Measurements from ENCODE around the gene ABI2. TPM values are rescaled to one million over a fixed set of nuclear protein-coding genes. Genes with fewer than 3 reads are reported as not detected.

The ABI2 gene
- total and polyA plus RNA-seq, 4 donors = 5.4 to 10.5 (median 7.6) TPM

- TF ChIP-seq, protein P1, sequence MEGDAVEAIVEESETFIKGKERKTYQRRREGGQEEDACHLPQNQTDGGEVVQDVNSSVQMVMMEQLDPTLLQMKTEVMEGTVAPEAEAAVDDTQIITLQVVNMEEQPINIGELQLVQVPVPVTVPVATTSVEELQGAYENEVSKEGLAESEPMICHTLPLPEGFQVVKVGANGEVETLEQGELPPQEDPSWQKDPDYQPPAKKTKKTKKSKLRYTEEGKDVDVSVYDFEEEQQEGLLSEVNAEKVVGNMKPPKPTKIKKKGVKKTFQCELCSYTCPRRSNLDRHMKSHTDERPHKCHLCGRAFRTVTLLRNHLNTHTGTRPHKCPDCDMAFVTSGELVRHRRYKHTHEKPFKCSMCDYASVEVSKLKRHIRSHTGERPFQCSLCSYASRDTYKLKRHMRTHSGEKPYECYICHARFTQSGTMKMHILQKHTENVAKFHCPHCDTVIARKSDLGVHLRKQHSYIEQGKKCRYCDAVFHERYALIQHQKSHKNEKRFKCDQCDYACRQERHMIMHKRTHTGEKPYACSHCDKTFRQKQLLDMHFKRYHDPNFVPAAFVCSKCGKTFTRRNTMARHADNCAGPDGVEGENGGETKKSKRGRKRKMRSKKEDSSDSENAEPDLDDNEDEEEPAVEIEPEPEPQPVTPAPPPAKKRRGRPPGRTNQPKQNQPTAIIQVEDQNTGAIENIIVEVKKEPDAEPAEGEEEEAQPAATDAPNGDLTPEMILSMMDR (IDR thresholded peaks at IDR 0.05; ENCODE audit: low read depth, low read length, missing input control) = no peak
- TF ChIP-seq FOXA2 (IDR thresholded peaks at IDR 0.05) = no peak
Observed at GRCh38 chr2:203446071-203446481, 117.9 kb downstream of the ABI2 start (continued).

DNA sequence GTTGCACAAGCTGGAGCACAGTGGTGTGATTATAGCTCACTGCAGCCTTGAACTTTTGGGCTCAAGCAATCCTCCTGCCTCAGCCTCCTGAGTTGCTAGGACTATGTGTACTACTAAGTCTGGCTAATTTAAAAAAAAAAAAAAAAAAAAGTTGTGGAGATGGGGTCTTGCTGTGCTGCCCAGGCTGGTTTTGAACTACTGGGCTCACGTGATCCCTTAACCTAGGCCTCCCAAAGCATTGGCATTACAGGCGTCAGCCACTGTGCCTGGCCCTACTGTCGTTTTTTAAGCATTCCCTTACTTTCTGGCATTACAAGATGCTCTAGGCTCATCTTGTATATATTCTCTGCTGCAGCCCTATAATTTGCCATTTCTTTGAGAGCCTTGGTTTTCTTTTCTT, 118.6 kb downstream of the ABI2 start:
- 95% methylated on average over 3 of the region's 3 CpGs for WGBS
- Histone ChIP-seq H3K4me3 (ENCODE audit: low read depth in 1 of 3, low read length in 3 of 3) (no peak overlapping the region), H3K9me3 (ENCODE audit: control insufficient read depth in 4 of 4, low read length in 3 of 4) (no peaks in the 10 kb centered on the region), H3K36me3 (ENCODE audit: control insufficient read depth in 4 of 4, insufficient read depth in 3 of 4, low read depth in 1 of 4, low read length in 3 of 4) (peaks cover 1 to 69% (median 60%) of the 10 kb centered on the region in 4 donors), H3K27me3 (ENCODE audit: control insufficient read depth in 4 of 4, insufficient read depth in 4 of 4, low read length in 3 of 4) (no peaks in the 10 kb centered on the region), H3K9ac (ENCODE audit: low read depth in 1 of 2, low read length in 2 of 2) (no peak overlapping the region), H3K27ac (ENCODE audit: low read depth in 1 of 2, low read length in 2 of 2) (no peak overlapping the region), H3K4me1 (ENCODE audit: control insufficient read depth in 4 of 4, insufficient read depth in 4 of 4, low read length in 3 of 4) (peaks cover 3 to 14% (median 11%) of the 10 kb centered on the region in 4 donors)
- TF ChIP-seq, protein P1 (IDR thresholded peaks at IDR 0.05; ENCODE audit: low read depth, low read length, missing input control) = no peak
- TF ChIP-seq YY1 (IDR thresholded peaks at IDR 0.05) (no peak), TAF1 (conservative IDR thresholded peaks at IDR 0.05) (no peak), FOXA1 (IDR thresholded peaks at IDR 0.05) (no peak), EGR1 (IDR thresholded peaks at IDR 0.05; ENCODE audit: low read depth in 2 of 2) (no peak), HNF4G (IDR thresholded peaks at IDR 0.05) (no peak), ATF3 (IDR thresholded peaks at IDR 0.05) (no peak), REST (IDR thresholded peaks at IDR 0.05) (no peak)
- DNase-seq (ENCODE audit: low spot score) = no peak

DNA sequence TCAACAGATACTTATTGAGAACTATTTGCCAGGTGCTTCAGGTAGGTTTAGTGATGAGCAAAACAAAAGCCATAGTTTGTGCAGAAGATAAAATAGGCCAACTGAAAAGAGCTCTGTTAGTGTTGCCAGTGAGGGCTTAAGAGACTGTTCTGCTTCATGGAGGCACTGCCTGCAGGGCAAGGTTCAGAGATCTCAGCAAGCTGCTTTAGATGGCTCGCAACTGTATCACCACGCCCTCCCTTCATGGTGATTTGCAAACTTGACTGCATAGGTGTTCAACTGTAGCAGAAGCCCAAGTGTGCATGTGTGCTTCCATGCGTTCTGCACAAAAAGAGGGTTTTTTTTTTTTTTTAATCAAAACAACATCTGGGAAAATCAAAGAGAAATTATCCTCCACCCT, 122.4 kb downstream of the ABI2 start:
- Histone ChIP-seq H3K36me3 (ENCODE audit: control insufficient read depth in 4 of 4, insufficient read depth in 3 of 4, low read depth in 1 of 4, low read length in 3 of 4) (peaks cover 4 to 83% (median 65%) of the 10 kb centered on the region in 4 donors), H3K4me3 (ENCODE audit: low read depth in 1 of 3, low read length in 3 of 3) (no peak overlapping the region), H3K9ac (ENCODE audit: low read depth in 1 of 2, low read length in 2 of 2) (no peak overlapping the region), H3K27ac (ENCODE audit: low read depth in 1 of 2, low read length in 2 of 2) (no peak overlapping the region), H3K9me3 (ENCODE audit: control insufficient read depth in 4 of 4, low read length in 3 of 4) (no peaks in the 10 kb centered on the region), H3K4me1 (ENCODE audit: control insufficient read depth in 4 of 4, insufficient read depth in 4 of 4, low read length in 3 of 4) (peaks cover 0 to 2% (median 0%) of the 10 kb centered on the region in 4 donors), H3K27me3 (ENCODE audit: control insufficient read depth in 4 of 4, insufficient read depth in 4 of 4, low read length in 3 of 4) (no peaks in the 10 kb centered on the region)
- DNase-seq (ENCODE audit: low spot score) = no peak
- WGBS = 85% methylated on average over 3 of the region's 3 CpGs
- TF ChIP-seq RXRA (IDR thresholded peaks at IDR 0.05) (no peak), YY1 (IDR thresholded peaks at IDR 0.05) (no peak), JUND (IDR thresholded peaks at IDR 0.05) (no peak), RAD21 (IDR thresholded peaks at IDR 0.05) (no peak), HNF4A (conservative IDR thresholded peaks at IDR 0.05) (no peak), HNF4G (IDR thresholded peaks at IDR 0.05) (no peak), SP1 (IDR thresholded peaks at IDR 0.05) (no peak), REST (IDR thresholded peaks at IDR 0.05) (no peak), GABPA (IDR thresholded peaks at IDR 0.05 in 1 of 2, conservative IDR thresholded peaks at IDR 0.05 in 1 of 2) (no peak), FOXA2 (IDR thresholded peaks at IDR 0.05) (no peak), FOXA1 (IDR thresholded peaks at IDR 0.05) (no peak)
- TF ChIP-seq, protein P1 (IDR thresholded peaks at IDR 0.05; ENCODE audit: low read depth, low read length, missing input control) = no peak

Data from liver (tissue), 9 donors.